HepG2 (cell line): ENCODE data around the gene MAN1B1. TPM values are rescaled to one million over a fixed set of nuclear protein-coding genes. Genes with fewer than 3 reads are reported as not detected.

Experiments
- HOXA3 ChIP-seq: sonication (generic); formaldehyde crosslinking; IDR thresholded peaks from 2 replicates; pipeline ENCODE4 v1.5.0; 2020; ENCODE audit warnings: missing genetic modification reagents
- MLLT10 ChIP-seq: sonication (generic); formaldehyde crosslinking; IDR thresholded peaks from 2 replicates; pipeline ENCODE4 v1.4.0; 2020; ENCODE audit warnings: missing genetic modification reagents
- PRDM15 ChIP-seq: sonication (generic); formaldehyde crosslinking; IDR thresholded peaks from 2 replicates; pipeline ENCODE4 v1.4.0; 2020; ENCODE audit warnings: missing genetic modification reagents
- SAFB2 ChIP-seq: sonication (generic); formaldehyde crosslinking; IDR thresholded peaks from 2 replicates; pipeline ENCODE4 v1.5.1; 2020; ENCODE audit warnings: missing genetic modification reagents, low read depth, mild to moderate bottlenecking, borderline replicate concordance
- SCMH1 ChIP-seq: sonication (generic); formaldehyde crosslinking; IDR thresholded peaks from 2 replicates; pipeline ENCODE4 v1.9.0; 2021; ENCODE audit warnings: missing genetic modification reagents, mild to moderate bottlenecking, borderline replicate concordance
- SMC3 ChIP-seq: IDR thresholded peaks from 2 replicates; pipeline ENCODE4 v1.6.1; 2011; ENCODE audit warnings: low read length, improper control_type of control experiment
- TP53 ChIP-seq: sonication (generic); formaldehyde crosslinking; conservative IDR thresholded peaks from 2 replicates; pipeline ENCODE4 v1.4.0; 2020; ENCODE audit warnings: missing genetic modification reagents
- TRIM24 ChIP-seq: sonication (generic); formaldehyde crosslinking; IDR thresholded peaks from 2 replicates; pipeline ENCODE4 v1.8.0; 2022; ENCODE audit warnings: mild to moderate bottlenecking, missing genetic modification reagents
- ZBTB38 ChIP-seq: sonication (generic); formaldehyde crosslinking; IDR thresholded peaks from 2 replicates; pipeline ENCODE4 v1.5.1; 2020; ENCODE audit warnings: mild to moderate bottlenecking, missing genetic modification reagents
- ZC3H13 ChIP-seq: sonication (generic); formaldehyde crosslinking; IDR thresholded peaks from 2 replicates; pipeline ENCODE4 v1.8.1; 2023; ENCODE audit warnings: mild to moderate bottlenecking, missing genetic modification reagents, moderate library complexity
- ZNF274 ChIP-seq: sonication (generic); formaldehyde crosslinking; IDR thresholded peaks from 2 replicates; pipeline ENCODE4 v1.5.1; 2020; ENCODE audit warnings: mild to moderate bottlenecking, missing genetic modification reagents
- ZNF282 ChIP-seq: fragments of 450-650 bp; IDR thresholded peaks from 2 replicates; pipeline ENCODE4 v1.6.1; 2018; ENCODE audit not compliant: partially characterized antibody
- ZNF468 ChIP-seq: sonication (generic); formaldehyde crosslinking; IDR thresholded peaks from 2 replicates; pipeline ENCODE4 v1.8.0; 2022; ENCODE audit warnings: mild to moderate bottlenecking, moderate library complexity, missing genetic modification reagents
- ZNF503 ChIP-seq: sonication (generic); formaldehyde crosslinking; IDR thresholded peaks from 2 replicates; pipeline ENCODE4 v1.4.0; 2020; ENCODE audit warnings: missing genetic modification reagents
- ZNF687 ChIP-seq: sonication (generic); formaldehyde crosslinking; IDR thresholded peaks from 2 replicates; pipeline ENCODE4 v1.5.1; 2020; ENCODE audit warnings: mild to moderate bottlenecking, missing genetic modification reagents, moderate library complexity
- ZSCAN21 ChIP-seq: sonication (generic); formaldehyde crosslinking; IDR thresholded peaks from 2 replicates; pipeline ENCODE4 v1.8.0; 2022; ENCODE audit warnings: mild to moderate bottlenecking, missing genetic modification reagents, moderate library complexity, borderline replicate concordance
- polyA plus RNA-seq, 8 experiments: library from polyadenylated mRNA; depleted of rRNA in 3 of 8; stranded (reverse) in 7 of 8; unstranded in 1 of 8; fragments of >200 nt; fragmentation: Illumina TruSeq in 4 of 8; extraction: Trizol in 4 of 8; gene quantifications; 2 replicates each; pipeline versions ENCODE4 v1.2.1 to v1.2.3, GENCODE V29; 2011 to 2016; ENCODE audit warnings: low read depth in 4 of 8, missing spikeins in 1 of 8, mixed read lengths in 1 of 8; ENCODE audit not compliant: insufficient read depth in 1 of 8
- total RNA-seq, 5 experiments: library from RNA; depleted of rRNA; stranded (reverse); fragments of >200 nt; fragmentation: Illumina TruSeq; extraction: Trizol; gene quantifications; 2 replicates each; pipeline ENCODE4 v1.2.3, GENCODE V29; 2016; ENCODE audit warnings: low read depth in 1 of 5
- TF ChIP-seq, protein P1 (sequence below): sonication (generic); formaldehyde crosslinking; IDR thresholded peaks from 2 replicates; pipeline ENCODE4 v1.8.0; 2022; ENCODE audit warnings: missing genetic modification reagents, mild to moderate bottlenecking, moderate library complexity, borderline replicate concordance

Gene MAN1B1
- total and polyA plus RNA-seq, 2 of the 13 experiments (the other 11 are each of a cell fraction or from before 2014, with no cell fraction given) = 48.9 to 59.5 TPM

DNA sequence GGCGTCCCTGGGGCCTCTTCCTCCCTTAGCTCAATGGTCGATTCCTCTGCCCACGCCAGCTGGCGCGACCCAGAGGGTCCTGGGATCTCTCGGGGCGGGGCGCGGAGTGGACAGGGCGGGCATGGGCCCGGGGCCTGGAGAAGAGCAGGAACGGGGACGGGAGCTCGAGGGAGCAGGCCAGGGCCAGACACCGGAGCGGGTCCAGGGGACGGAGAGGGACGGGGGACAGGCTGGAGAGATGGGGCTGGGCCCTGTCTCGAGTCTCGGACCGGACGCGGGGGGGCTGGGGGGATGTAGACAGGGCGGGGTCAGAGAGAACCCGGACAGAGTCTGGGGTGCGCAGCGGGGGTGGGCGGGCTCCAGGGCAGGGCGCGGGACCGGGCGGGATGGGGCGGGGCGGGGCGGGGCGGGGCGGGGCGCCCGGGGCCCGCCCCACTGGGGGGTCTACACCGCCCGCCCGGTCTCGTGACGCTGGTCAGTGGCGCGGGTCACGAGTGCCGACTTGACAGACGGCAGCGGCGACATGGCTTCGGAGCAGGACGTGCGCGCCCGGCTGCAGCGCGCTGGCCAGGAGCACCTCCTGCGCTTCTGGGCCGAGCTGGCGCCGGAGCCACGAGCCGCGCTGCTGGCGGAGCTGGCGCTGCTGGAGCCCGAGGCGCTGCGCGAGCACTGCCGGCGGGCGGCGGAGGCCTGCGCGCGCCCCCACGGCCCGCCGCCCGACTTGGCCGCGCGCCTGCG lies 9.6 kb upstream of the MAN1B1 start, which contains the start of gene UAP1L1 (continued):
- no peak for TF ChIP-seq SAFB2 (CRISPR knock-in tag)
- TF ChIP-seq SMC3 = no peak
- no peak for TF ChIP-seq ZNF274 (CRISPR knock-in tag)
- no peak for TF ChIP-seq ZNF468 (CRISPR knock-in tag)
- no peak for TF ChIP-seq TRIM24 (CRISPR knock-in tag)
- TF ChIP-seq MLLT10 (CRISPR knock-in tag) = no peak
- TF ChIP-seq, protein P1, sequence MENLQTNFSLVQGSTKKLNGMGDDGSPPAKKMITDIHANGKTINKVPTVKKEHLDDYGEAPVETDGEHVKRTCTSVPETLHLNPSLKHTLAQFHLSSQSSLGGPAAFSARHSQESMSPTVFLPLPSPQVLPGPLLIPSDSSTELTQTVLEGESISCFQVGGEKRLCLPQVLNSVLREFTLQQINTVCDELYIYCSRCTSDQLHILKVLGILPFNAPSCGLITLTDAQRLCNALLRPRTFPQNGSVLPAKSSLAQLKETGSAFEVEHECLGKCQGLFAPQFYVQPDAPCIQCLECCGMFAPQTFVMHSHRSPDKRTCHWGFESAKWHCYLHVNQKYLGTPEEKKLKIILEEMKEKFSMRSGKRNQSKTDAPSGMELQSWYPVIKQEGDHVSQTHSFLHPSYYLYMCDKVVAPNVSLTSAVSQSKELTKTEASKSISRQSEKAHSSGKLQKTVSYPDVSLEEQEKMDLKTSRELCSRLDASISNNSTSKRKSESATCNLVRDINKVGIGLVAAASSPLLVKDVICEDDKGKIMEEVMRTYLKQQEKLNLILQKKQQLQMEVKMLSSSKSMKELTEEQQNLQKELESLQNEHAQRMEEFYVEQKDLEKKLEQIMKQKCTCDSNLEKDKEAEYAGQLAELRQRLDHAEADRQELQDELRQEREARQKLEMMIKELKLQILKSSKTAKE = 0 out of 2 replicates have a peak, but pooled peaks have one; percentile 32
- peak; percentile 63; the same call in 1 of the 2 replicates for TF ChIP-seq PRDM15 (CRISPR knock-in tag)
- TF ChIP-seq ZBTB38 = peak; percentile 45; the same call in 1 of the 2 replicates
- TF ChIP-seq ZNF282 = no peak
- no peak for TF ChIP-seq SCMH1 (CRISPR knock-in tag)
- TF ChIP-seq TP53 (CRISPR knock-in tag) = no peak
- no peak for TF ChIP-seq ZNF503
- no peak for TF ChIP-seq ZSCAN21 (CRISPR knock-in tag)
- peak; percentile 12; the same call in 1 of the 2 replicates for TF ChIP-seq HOXA3 (CRISPR knock-in tag)
- peak; percentile 77 for TF ChIP-seq ZNF687 (CRISPR knock-in tag)
- TF ChIP-seq ZC3H13 (CRISPR knock-in tag) = peak; percentile 57; the same call in 1 of the 2 replicates
